ENCODE measurements around the gene MBNL3.

GRCh38 chrX:132497432-132497831 lies 8.6 kb upstream of the MBNL3 start:
- TF ChIP-seq, protein P1, sequence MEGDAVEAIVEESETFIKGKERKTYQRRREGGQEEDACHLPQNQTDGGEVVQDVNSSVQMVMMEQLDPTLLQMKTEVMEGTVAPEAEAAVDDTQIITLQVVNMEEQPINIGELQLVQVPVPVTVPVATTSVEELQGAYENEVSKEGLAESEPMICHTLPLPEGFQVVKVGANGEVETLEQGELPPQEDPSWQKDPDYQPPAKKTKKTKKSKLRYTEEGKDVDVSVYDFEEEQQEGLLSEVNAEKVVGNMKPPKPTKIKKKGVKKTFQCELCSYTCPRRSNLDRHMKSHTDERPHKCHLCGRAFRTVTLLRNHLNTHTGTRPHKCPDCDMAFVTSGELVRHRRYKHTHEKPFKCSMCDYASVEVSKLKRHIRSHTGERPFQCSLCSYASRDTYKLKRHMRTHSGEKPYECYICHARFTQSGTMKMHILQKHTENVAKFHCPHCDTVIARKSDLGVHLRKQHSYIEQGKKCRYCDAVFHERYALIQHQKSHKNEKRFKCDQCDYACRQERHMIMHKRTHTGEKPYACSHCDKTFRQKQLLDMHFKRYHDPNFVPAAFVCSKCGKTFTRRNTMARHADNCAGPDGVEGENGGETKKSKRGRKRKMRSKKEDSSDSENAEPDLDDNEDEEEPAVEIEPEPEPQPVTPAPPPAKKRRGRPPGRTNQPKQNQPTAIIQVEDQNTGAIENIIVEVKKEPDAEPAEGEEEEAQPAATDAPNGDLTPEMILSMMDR (IDR thresholded peaks at IDR 0.05) = no peak
- TF ChIP-seq EZH2 (IDR thresholded peaks at IDR 0.05) = no peak
